CD4-positive, alpha-beta T cell treated with Interleukin-12 subunit alpha and Interleukin-12 subunit beta, for 1 hour (primary cell): ENCODE measurements around the gene RECQL5.
"Not testable (repeated sequence)": the region's sequence is repeated elsewhere in the genome, so short reads cannot be mapped to it uniquely, and the experiment has no call there.

ENCODE experiments used
- DNase-seq: peaks from one replicate; pipeline ENCODE4 v3.0.0-alpha.2; 2020

Gene RECQL5

DNA sequence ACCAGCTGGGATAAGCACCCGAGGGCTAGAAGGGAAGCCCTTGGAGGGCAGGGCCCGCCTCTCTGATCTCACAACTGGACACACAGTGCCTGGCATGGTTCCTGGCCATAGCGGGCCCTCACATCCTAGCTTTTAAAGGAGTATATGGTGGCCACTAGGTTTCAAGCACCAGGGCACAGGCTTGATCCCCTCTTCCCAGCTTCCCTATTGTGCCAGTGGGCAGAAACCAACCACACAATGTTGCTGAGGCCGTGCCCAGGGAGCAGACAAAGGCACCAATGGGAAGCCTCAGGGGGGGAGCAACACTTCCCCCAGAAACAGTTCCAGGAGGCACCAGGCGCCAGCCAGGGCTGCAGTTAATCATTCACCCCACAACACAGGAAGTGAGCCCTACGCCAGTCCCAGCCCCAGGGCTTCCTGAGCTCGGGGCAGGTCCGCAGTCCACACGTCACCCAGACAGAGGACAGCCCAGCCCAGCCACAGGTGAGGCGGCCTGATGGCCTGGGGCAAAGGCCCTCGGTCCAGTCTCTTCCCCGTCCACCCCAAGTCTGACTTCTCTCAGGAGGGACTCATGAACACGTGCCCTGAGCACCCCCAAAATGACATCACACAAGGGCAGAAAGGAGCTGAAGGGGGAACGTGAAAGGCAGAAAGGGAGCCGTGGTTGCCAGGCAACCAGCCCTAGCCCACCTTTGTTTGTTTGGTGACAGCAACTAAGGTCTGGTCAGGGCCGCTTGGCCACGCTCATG lies 20.9 kb downstream of the RECQL5 start:
- peak; percentile 12 for DNase-seq

DNA sequence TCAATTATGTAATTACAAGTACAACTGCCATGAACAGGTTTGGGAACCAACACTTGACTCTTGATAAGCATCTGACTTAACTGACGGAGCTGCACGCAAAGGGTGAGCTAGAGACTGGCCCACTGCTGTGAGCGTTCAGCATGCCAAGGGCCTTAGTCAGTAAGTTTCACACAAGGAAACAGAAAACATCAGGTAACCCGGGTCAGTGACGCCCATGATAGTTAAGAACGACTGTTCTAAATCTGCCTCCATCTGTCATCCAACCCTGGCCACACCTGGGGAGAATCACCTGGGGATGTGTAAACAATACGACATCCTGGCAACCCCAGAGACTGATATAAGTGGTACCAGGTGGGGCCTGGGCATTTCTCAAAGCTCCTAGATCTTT lies 21.5 kb downstream of the RECQL5 start:
- DNase-seq, result no peak

DNA sequence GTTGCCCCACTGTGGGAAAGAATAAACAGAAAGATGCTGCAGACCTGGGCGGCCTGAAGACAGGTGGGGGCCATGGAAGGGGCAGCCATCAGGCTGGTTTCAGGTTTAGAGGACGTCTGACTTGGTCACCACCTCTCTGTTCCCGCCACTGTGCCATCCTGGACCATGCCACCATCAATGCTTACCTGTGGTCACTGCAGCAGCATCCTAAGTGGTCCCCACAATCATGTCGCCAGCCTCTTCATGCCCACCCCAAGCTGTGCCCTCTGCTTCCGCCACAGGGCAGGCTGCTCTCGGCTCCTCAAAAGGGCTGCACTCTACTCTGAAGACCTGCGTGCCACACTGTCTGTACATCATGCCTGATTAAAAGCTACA lies 23.3 kb downstream of the RECQL5 start:
- no peak for DNase-seq

DNA sequence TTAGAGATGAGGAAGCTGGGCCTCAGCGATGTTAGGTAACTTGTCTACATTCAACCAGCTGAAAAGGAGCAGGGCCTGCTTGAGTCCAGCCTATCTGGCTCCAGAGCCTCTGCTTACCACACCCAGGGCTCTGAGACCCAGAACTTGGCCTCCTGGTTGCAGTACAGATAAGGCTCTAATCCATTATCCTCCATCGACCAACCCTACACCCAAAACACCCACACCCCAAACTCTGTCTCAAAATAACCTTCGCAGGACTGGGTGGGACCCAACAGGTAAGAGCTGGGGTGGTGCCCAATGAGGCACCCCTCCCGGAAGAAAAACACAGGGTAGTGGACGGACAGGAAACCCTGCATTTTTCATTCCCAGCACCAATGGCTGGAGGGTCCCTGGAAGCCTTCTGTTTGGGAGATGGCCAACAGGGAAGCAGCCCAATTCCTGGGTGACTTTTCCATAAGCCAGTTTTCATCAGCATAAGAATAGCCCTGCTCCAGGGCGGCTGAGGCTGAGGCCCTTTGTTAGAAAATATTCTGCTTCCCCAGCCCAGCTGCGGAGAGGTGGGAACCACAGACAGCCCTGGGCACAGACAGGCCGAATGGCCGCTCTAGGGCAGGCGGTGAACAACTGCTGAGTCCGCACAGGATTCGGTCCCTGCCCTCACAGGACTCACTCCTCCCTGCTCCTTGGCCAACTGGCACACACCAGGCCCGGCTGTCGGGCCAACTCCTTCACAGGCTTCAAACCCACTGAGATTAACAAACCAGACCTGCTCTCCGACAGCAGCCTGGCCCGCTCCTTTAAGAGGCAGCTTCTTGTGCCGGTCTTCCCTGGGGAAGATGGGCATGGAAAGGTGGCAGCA lies 23.9 kb downstream of the RECQL5 start:
- DNase-seq, result no peak

DNA sequence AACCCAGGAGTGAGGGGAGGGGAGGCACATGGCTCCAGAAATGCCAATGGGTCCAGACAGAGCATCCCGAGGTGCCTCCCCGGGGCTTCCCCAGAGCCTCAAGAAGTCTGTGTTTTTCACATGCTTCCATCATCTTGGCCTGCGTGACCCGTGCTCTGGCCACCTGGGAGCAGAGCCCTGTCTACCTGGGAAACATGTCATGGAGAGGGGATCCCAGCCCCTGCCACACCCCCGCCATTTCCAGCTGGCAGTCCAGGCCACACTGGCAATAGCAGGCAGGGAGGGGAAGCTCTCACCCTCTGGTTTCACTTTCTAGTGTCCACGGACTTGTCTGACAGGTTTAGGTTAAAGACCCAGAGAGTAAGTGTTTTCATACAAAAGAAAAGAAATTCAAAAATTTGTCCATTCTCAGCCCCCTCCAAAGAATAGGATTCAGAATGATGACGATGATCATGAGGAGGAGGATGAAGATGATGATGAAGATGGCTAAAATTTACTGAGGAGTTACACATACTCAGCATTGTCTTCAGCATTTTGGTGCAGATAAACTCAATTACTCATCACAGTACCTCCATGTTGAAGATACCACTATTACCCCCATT lies 24.7 kb downstream of the RECQL5 start:
- DNase-seq, result no peak

DNA sequence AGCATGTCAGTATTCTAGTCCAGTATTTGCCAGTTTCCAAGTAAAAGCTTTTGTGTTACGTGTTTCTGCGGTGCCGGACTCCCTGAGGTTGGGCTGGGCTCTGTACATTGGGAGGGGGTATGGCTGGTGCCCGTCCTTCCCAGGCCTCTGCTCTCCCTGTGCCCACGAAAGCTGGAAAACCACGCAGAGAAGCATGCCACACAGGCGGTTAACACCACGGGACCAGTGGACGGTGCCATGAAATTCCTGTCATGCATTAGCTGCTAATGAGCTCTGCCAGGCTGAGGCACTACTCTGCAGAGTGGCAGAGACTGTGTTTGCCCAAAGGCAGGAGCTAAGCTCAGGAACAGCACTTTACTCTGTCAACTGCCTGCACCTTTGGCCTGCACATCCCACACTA lies 25.6 kb downstream of the RECQL5 start:
- DNase-seq, result no peak

DNA sequence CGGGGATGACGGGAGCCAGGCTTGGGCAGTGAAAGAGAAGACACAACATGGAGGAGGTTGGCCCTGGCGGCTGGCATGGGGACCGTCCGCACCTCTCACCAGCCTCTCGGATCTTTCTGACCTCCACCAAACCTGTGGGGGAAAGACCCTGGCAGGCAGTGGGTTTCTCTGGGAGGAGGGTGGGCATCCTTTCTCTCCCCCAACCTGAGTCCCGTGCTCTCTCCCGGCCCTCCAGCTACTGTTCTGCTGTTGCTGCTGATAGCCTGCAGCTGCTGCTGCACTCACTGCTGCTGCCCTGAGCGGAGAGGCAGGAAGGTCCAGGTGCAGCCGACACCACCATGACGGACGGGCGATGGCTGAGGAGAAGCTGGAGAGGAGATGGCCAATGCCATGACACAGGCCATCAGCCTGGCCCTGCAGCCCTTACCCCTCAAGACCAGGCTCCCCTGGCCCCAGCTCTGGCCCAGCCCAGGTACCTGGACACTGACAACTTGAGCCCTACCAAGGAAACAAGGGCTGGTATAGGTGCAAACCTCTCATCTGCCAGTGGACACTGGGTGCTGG lies 26.3 kb downstream of the RECQL5 start:
- no peak for DNase-seq

DNA sequence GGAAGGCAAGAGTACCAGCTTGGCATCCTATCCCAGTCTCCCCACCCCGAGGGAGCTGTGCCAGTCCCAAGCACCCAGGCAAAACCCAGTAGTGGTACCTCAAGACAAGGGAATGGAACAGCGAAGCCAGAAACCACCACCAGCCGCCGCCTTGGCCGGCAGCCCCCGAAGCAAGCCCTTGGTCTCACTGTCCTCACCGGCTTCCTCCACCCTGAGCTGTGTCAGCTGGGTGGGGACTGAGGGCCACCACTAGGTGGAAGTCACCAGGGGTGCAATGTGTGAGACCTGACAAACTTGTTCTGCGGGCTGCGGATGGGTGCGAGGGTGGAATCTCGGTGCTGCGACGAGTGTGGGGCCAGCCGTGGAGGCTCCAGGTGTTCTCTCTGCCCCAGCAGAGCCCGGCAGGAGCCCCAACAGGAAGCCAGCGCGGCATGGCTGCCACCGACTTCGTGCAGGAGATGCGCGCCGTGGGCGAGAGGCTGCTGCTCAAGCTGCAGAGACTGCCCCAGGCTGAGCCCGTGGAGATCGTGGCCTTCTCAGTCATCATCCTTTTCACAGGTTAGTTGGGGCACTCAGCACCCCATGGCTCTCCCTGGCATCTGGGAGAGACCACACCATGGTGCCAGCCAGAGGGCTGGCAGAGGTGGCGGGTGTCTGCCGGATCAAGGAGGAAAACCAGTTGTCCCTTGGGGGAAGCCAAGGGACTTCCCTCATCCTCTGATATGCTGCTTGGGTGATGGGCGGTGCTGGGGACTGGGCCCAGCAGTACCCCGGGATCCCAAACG lies 27.0 kb downstream of the RECQL5 start:
- DNase-seq, result no peak

DNA sequence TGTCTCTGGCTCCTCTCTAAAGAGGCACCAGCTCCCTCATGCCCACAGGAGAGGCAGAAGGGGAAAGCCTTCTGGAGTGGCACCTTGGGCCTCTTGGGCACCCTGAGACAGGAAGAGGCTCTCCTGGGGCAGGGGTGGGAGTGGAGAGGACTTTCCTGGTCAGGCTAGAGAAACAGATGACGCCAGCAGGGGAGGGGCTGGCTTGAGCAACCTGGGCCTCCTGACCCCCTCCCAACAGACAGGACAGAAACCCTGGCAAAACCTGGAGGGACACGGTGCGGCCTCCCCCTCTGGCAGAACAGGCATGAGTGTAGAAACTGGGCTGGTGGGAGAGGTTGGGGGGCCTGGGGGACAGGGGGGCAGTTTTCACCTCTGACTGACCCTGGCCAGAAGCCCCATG lies 27.6 kb downstream of the RECQL5 start:
- no peak for DNase-seq

DNA sequence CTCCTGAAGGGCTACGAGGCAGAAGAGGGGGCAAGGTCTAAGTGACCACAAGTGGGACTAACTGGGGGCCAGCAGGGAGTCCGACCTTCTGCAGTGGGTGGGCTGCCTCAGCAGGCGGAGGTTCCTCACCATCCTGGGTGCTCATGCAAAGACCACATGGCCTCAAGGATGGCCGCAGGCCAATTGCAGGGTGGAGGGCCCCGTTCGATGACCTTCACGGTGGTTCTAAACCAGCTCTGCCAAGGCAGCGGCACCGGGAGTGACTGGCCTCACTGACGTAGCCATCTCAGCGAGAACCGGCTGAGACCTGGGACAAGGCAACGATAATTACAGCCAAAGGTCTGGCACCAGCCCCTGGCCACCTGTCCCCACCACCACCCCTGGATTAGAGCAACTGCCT lies 28.1 kb downstream of the RECQL5 start:
- no peak for DNase-seq

DNA sequence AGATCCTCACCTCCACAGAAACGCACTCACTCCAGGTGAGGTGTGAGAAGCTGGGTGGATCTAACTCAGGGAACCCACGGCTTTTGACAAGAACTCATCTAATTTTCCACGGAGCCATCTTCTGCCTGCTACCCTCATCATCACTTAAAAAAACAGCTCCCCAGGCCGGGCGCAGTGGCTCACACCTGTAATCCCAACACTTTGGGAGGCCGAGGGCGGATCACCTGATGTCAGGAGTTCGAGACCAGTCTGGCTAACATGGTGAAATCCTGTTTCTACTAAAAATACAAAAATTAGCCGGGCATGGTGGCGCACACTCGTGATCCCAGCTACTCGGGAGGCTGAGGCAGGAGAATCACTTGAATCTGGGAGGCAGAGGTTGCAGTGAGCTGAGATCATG lies 28.9 kb downstream of the RECQL5 start:
- not testable (repeated sequence) for DNase-seq

DNA sequence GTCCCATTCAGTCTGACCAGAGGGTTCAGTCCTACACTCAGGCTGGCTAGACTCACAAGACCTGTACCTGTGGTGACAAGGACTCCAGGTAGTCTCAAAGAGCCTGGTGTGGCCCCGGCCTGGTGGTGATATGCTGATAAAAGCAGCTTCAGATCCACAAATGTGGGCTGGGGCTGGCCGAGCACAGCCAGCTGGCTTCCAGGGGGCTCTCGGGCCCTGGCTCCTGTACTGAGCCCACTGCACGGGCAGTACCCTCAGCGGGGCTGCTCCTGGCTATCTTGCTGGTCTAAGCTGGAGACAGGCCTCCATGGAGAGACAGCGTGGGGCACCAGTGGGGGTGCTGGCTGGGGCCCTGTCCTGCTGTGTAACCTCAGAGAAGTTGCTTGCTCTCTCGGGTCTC lies 29.4 kb downstream of the RECQL5 start:
- no peak for DNase-seq

DNA sequence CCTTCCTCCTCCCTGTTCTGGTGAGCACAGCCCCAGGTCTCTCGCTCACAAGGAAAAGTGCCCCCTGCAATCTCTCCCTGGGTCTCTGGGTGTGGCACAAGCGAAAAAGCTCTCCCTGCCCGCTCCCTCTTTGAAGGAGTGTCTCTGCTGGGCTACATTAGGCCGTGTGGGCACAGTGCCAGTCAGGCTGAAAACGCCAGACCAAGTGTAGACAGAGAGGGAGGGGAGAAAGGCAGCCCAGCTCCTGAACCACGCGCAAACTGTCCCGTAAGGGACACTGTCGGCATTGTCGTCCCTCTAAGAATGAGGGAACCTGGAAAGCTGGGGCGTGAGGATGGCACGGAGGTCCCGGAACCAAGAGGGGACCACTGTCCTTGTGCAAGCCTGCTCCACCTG lies 29.8 kb downstream of the RECQL5 start:
- DNase-seq, result no peak

DNA sequence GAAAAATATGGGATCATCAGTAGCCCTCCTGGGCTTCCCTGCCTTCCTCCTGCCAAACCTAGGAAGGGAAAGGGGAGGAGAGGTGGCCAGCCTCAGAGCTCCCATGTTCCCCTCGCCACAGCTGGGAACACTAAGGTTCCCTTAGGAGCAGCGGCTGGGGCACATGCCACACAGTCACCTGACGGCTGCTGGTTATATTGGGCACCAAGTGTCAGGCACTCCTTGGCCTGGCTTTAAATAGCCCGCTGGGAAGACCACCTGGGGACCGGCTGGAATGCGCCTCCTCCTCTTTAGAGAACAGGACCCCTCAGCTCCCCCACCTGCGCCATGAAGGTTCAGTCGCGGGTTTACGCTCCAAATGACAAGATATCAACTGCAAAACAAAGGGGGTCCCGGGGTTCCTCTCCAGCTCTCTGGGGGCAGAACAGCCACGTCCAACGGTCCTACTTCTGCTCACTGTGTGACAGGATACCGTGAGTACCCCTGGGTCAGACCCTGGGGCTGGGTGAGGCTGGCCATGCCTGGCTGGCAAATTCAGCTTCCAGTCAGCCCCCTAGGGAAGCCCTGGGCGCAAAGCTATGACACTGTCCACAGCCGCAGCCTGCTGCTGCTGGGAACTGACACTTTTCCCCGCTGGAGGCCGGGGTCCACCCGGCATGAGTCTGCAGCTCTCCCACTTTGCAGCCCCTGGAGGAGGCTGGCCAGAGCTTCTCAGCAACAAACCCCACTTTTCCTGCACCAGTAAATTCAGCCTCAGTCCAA lies 30.4 kb downstream of the RECQL5 start:
- DNase-seq, result no peak

DNA sequence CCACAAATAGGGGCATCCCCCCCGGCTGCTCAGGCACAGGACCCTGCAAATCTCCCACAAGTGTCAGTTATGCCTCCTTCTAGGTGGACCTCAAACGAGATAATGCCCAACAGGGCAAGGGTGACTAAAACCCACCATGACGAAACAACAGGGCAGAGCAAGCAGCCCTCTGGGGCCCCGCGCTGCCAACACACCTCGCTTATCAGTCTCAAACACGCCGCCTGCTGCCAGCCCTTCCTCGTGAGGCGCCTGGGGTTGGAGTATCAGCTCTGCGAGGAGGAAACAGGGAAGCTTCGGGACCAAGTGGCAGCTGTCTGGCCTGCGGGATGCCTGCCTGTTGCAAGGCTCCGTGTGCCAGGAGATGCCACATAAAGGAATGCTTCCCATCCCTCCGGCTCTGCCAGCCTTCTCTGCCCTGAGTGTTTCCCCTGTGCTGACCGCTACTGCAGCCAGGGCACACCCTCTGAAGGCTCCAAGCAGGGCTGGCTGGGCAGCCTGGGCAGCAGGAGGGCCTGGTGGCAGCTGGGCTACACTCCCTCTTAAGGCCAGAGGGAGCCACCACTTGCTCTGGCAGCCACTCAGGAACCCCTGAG lies 31.2 kb downstream of the RECQL5 start:
- no peak for DNase-seq

DNA sequence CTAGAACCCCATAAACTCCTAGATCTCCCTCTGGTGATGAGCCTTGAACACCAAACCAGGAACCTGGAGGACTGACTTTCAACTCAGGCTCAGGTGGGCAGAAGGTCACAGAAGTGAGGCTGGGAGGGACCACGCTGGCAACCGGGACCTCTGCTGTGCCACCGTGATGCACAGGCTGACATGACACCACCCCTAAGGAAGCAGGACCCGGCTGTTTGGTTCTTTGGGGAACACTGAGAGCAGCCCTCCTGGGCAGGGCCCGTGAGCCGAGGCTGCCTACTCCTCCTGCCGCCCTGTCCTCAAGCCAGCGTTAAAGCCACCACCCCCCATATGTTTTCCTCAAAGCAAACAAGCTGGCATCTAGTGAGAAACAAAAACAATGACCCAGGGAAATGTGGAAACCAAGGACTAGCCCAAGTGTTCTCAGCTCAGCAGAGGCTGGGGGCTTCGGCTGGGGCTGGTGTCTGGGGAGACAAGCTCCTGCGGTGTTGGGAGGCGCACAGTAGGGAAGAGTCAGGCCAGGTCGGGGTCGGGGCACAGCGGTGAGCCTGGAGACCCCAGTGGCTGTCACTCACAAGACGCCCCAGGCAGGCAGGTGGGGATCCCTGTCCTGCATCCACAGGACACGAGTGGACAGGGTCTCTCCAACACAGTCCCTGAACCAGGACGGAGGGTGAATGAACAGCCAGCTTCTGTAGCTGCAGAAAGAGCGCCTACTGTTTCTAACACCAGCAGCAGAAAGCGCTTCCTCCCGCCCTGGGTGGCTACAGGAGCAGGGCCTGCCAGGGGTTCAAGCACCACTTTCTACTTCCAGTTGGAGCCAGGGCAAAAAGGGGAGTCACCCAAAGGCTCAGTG lies 32.0 kb downstream of the RECQL5 start:
- no peak for DNase-seq

DNA sequence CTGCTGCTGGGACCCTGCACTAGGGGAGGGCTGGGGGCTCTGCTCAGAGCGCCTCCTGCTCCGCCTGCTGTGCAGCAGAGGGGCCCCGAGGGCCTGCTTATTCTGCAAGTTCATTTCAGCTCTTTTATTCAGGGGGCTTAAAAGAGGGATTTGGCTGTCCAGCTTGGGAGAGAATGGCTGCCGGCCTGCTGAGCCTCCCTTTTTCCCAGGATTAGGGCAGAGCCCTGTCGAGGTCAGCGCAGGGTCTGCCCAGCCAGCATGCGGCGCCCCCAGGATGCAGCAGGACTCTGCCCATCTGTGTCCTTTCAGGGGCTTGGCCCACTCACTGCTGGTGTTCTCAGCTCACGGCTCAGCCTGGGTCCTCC lies 32.6 kb downstream of the RECQL5 start:
- DNase-seq, result no peak

DNA sequence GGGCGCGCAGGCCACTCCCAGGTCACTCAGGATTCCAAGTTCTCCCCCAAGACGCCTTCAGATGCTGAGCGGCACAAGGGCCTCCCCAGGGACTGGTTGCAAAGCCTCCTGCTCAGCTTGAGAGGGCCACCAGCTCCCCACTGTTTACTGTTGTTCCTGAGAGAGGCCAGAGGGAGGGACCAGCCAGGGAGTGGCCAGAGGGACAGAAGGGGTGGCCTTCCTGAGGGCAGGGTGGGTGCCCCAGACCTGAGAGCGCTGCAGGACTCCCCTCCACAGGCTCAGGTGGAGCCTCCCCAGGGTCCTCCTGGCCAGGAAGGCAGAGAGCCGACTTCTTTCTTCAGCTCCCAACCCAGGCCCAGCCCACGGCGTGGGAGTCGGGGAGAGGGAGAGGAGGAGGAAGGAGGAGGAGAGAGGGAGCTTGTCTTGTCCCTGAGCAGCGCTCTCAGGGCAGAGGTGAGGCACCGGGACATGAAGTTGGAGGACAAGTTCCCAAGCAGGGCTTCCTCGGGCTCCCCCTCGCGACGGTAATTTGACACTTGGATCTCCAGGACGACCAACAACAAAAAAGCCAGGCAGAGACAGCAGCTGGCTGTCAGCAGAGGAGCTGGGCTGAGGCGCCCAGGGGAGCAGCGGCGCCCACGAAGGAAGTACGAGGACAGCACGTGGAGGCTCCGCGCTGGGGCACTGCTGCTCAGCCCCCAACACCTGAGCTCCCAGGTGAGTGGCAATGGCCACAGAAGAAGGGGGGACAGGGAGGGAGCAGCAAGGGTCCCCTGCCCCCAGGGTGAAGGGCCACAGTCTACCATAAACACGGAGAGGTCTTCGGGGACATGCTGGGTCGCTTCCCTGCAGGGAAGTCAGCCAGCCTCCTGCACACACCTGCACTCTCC lies 33.2 kb downstream of the RECQL5 start:
- peak; percentile 46 for DNase-seq

DNA sequence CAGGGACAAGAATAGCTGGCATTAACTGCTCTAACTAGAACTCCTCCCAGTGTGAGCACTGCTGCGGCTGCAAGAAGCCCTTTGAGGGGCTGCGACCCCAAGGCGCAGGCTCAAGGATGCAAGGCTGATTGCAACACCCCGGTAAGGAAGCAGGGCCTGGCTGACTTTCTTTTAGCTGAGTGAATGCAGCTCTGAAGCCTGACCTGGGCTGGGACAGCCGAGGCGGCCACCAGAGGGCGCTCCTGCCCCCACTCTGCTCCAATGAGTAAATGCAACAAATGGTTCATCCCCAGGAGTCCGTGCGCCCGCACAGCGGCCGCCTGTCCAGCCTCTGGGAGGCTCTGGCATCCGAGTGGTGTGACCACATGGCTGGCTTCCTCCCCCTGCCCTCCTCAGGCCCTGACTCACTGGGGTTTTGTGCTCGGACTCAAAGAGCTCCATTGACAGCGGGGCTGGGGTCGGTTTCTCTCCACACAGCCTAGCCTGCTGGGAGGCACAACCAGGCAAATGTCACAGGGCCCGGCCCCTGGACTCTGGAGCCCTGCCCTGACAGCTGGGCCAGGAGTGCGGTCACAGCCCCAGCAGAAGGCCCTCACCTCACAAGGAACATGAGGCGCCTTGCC lies 34.0 kb downstream of the RECQL5 start, which contains the start of gene SMIM5:
SMIM5 (plus strand) TSS at position 572 of the 623 bp plus-strand sequence. CDS start 6,768 bp downstream, outside the sequence.
- DNase-seq, result peak; percentile 80
